Stimulated activated CD4-positive, alpha-beta T cell treated with anti-CD3 and anti-CD28 coated beads, Interleukin-15, amount 100 ng/mL, for 24 hours (primary cell): Measurements from ENCODE around the gene ESPNL.
"Not testable (repeated sequence)": the region's sequence is repeated elsewhere in the genome, so short reads cannot be mapped to it uniquely, and the experiment has no call there.

Experiments
- DNase-seq: peaks from one replicate; pipeline ENCODE4 v3.0.0-alpha.2; 2020

Gene ESPNL

DNA sequence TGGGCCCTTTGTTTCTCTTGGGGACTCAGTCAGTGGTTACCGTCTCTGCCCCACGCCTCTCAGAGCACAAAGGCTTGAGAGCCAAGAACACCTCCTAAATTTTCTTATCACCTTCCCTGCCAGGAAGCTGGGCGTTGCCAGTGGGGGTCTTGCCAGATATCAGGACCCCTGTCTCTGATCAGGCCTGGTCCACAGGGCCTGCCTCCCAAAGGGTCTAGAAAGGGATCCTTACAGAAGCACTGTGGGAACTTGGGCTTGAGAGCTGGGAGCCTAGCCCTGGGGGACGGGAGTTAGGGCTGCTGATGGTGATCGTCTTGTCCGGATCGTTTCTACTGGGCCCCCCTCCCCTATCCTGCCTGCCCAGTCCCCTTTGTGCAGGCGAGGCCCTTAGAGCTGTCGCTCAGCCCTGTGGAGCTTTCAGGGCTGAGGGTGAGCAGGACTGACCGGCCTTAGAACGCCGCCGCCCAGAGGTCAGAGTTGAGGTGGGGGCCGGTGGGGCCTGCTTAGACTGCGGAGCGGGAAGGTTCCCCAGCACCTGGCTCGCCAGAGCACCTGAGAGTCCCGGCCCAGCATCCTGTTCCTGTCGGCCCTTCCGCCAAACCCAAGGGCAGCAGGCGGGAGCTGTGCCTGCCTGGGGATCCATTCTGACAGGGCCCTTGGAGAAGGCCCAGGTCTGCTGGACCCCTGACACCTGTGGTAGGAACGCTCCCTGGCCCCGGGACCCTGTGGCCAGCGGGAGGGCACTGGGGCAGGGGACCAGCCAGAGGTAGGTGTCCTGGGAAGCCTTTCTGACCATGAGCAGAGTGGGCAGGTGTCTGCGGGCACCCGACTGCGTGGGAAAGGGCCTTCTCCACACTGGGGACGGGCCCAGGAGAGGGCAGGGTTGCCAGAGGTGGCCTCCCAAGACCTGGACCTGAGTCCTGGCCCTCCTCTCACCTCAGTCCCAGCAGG is 956 bp downstream of the ESPNL start:
- DNase-seq: no peak

DNA sequence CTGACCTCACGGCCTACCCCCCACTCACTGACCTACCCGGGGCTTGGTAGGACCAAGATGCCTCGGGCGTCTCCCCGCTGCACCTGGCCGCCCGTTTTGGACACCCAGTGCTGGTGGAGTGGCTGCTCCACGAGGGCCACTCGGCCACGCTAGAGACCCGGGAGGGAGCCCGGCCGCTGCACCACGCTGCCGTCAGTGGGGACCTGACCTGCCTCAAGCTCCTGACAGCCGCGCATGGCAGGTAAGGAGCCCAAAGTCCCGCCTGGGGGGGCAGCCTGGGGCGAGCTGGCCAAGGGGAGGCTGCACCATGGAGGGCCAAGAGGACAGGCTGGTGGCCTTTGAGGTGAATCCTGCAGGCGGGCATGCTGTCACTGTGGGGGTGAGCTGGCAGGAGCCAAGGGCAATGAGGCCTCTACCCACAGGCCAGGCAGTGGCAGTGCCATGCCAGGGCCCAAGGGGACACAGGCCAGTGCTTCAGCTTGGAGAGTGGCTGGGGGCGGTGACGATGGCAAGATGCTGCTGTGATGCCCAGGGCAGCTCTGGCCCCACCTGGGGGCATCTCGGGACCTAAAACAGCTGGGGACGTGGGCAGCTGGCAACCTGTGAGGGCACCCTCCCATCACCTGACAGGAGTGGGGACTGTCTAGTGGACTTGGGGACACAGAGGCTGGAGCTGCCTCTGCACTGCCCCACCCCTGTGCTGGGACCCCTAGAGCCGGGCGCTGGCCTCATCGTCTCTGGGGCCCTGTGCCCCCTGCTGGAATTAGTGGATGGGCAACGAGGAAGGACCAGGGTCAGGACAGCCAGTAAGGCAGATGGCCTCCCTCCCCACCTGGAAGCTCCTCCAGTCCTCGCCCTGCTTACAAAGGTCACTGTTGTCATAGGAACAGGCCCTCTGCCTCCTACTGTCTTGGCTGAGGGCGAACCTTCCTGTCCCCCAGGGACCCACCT is 2.0 kb downstream of the ESPNL start:
- no peak for DNase-seq

DNA sequence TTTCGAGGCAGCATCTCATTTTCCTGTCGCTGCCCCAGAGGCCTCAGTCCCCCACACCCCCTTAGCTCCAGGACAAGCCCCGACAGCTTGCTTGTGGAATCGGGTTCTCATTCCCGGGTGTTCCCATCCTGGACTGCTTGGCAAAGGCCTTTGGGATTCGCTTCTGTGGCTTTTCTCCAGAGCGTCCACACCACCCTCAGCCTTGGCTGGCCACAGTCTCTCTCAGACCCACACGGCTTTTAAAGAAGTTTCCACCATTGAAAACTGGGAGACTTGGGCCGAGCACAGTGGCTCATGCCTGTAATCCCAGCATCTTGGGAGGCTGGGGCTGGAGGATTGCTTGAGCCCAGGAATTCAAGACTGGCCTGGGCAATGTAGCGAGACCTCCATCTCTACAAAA is 2.7 kb downstream of the ESPNL start:
- no peak for DNase-seq

DNA sequence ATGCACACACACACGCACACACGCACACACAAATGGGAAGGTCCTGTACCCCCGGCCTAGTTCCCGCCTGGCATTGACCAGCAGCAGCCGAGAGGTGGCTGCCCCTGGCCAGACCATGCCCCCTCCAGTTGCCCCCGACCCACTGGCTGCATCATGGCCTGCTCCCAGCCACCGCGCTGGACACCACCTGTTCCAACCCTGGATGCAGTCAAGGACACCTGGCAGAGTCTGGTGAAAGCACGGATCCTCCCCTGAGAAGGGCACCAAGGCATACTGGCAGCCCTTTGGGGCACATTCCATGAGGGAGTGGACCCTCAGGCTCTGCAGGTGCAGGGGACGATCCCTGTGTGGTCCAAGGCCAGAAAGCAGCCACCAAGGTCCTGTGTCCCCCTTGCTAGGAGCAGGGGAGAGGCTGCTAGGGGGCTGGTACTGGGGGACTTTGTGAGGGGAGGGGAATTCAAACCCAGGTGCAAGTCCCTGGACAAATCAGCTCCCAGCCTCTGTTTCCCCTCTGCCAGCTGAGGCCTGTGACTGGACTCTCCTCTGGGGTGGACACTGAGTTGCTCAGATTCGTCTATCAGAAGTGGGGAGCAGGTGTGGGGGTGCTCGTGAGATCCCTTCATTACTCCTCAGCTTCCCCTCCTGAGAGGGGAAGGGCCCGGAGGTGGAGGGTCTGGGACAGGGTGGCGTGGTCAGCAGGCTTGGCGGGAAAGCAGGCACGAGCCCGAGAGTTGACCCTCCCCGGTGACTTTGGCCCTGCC is 3.5 kb downstream of the ESPNL start:
- no peak for DNase-seq

DNA sequence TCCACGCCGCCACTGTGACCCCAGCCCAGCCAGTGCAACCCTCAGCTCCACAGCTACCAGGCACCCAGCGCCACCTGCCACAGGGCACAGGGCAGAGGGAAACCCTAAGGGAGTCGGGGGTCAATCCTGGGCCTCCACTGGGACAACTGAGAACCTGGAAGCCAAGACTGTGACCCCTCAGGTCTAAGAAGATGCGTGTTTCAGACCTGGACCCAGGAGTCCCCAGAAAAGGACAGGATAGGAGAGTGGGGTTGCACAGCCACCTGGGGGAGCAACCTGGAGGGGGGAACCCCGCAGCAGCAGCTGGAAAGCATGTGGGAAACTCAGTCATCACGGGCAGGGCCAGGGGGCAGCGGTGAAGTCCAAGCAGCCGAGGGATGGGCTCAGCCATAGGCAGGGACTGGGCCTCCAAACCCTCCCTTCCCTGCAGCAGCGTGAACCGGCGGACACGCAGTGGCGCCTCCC is 4.1 kb downstream of the ESPNL start:
- no peak for DNase-seq

DNA sequence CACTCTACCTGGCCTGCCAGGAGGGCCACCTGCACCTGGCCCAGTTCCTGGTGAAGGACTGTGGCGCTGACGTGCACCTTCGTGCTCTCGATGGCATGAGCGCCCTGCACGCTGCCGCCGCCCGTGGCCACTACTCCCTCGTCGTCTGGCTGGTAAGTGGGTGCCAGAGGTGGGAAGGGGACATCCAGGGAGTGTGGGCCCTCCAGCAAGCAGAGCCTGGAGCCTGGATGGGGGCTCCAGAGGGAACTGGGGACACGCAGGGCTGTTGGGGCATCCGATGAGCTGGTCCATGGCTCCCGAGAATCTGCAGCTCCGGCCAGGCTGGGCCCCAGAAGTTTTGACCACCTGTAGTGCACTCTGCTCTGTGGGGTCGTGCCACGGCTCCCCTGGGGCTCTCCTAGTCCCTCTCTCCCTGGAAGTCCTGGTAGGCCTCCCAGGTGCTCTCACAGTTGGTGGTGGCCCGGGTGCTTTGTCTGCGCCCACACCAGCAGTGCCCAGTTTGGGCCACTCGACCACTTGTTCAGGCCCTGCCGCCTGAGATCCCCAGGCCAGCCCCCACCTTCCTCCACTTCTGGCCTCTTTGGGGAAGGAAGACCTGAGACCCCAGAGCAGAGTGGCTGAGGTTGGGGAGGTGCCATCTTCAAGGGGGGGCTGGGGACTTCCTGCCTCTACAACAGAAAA is 4.7 kb downstream of the ESPNL start:
- peak; percentile 0 for DNase-seq

DNA sequence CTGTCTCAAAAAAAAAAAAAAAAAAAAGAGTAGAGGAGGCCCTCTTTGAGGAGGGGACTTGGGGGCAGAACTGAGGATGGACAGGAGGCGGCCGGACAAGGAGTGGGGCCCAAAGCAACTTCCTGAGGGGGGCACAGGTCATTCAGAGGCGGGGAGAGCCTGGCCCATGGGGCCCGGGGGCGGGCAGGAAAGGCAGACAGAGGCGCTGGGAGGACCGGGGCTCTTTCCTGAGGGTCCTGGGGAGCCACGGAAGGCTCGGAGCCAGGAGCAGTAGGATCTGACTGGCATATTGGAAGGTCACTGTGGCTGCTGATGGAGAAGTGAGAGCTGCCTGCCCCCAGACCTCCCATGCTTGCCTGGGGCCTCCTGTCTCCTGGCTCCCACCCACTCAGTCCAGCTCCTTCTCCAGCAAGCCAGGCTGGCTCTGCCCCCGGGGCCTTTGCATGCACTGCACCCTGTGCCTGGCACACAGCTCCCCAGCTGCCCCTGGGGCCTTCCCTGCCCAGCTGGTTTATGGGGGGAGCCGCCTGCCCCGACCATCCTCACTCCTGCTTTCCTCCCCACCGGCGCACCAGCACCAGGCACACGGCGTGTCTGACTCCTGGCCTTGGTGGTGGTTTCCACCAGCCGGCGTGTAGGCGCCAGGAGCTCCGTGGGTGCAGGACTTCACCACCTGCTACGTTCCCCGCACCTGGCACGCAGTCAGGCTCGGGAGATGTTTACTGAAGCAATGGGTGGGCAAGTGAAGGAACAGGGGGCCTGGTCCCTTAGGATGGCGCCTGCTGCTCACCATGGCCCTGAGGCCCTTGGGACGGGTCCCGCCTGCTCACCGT is 5.6 kb downstream of the ESPNL start:
- DNase-seq: no peak

DNA sequence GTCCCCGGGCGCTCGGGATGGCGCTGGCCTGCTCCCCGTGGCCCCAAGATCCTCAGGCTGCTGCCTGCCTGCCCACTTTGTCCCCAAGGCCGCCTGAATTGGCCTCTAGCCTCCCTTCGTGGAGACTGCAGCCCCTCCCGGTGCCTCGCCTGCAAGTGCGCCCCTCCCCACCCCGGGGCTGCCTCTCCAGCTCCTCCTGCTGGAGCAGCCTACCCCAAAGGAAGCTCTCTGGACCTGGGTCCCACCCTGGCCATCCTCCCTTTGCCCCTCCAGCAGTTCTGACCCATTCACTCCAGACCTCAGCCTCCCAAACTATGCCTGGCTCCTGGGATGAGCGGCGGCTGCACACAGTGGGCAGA is 6.2 kb downstream of the ESPNL start:
- no peak for DNase-seq

DNA sequence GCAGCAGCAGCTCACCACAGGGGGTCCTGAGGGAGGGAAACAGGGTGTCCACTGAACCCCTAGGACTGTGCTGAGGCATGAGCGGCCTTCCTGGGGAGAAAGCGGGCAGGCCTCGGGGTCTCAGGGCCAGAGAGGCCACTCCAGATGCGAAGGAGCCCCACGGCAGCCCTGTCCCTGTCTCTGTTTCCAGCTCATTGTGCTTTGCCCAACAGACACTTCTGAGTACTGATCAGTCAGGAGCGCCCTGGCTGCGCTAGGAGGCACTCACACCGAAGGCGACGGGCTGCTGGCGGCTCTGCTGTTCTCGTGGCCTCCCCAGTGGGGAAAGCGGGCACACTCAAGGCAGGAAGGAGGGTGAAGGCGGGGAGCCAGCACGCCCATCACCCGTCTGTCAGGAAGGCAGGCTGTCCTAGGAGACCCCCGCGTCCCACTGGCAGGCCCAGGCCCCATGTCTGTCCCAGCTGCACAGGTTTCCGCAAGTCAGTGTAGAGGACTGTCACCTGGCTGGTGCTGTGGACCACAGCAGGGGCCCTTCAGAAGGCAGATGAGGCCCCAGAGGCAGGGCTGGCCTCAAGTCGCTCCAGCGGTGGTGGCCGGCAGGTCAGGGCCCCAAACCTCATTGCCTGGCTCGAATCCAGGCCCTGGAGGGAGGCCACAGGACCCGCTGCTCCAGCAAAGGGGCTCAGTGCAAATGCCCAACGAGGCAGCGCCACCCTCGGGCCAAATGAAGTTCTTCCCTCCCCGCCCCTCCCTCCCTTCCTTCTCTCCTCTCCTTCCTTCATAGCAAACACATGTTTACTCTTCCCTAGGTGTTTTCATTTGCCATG is 6.8 kb downstream of the ESPNL start:
- DNase-seq: no peak

DNA sequence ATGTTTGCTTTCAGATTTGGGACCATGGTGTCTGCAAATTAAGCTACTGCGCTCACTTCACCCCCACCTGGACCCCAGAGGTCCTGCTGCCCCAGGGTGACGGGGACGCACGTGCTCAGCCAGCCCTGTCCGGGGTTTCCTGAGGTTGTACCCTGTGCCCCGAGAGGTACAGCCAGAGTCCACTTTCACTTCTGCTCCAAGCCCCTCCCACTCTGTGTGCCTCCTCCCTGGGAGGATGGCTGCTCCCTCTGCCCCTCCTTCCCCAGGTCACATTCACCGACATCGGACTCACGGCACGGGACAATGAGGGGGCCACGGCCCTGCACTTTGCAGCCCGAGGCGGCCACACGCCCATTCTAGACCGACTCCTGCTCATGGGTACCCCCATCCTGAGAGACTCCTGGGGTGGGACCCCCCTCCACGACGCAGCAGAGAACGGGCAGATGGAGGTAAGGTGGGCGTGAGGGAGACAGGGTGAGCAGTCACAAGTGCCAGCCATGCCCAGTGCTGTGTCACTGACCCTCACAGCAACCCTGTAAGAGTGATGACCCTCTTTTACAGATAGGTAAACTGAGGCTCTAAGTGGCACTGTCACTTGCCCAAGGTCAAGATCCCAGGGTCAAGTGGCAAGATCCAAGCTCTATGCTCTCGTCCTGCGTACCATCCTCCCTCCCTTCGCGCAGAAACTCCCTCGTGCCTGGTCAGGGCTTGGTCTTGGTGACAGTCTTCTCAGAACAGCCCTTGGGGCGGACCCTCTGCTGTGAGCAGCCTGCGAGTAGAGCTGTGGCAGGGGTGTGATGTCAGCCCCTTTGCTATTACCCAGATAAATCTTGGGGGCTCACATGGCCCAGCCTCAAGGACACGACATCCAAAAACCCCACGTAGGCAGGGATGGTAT is 7.6 kb downstream of the ESPNL start:
- DNase-seq: no peak

DNA sequence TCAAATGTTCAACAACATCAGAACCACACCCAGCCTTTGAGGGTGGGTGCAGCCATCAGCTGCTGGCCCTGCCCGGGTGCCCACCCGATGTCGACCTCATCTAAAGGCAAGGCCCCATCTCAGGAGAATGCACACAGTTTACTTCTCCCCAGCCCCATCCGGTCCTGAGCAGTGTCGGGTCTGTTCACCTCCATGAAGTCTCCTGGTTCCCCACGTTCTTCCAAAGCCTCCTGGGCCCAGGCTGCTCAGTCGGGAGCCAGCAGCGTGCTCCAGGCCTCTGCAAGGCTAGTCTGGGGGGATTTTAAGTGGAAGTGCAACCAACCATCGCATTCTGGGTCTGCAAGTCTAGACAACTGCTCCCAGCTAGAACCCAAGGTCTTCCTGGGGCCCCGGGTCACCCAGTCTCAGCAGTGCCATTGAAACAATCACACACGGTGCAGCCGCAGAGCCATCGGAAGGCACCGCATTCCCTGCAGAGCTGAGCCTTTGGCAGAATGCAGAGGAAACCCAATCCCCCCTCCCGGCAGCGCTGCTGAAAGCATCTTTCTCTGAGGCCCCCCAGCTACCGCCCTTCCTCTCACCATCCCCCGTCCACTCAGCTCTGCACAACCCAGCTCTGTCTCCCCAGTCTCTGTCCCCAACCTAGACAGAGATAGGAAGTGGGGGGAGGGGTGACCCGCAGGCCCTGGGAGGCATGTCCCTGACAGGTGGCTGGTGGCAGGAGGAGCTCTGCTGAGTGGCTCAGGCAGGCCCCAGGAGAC is 8.5 kb downstream of the ESPNL start:
- no peak for DNase-seq

DNA sequence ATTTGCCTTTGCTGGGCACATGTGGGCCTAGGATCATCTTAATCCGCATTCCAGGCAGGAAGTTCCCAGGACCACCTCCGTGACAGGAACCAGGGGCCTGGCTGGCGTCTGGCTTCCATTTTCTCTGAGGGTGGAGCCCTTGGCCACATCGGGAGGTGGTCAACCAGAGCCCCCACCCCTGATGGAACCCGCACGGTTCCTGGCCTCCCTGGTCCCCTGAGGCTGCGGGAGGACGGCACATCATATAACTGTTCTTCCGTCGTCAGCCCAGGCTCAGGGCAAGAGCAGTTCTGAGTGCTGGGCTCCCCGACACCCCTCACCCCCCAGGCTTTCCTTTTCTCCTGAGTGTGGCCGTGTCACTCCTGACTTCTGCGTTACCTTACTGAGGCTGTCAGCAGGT is 13.5 kb downstream of the ESPNL start:
- DNase-seq: no peak

DNA sequence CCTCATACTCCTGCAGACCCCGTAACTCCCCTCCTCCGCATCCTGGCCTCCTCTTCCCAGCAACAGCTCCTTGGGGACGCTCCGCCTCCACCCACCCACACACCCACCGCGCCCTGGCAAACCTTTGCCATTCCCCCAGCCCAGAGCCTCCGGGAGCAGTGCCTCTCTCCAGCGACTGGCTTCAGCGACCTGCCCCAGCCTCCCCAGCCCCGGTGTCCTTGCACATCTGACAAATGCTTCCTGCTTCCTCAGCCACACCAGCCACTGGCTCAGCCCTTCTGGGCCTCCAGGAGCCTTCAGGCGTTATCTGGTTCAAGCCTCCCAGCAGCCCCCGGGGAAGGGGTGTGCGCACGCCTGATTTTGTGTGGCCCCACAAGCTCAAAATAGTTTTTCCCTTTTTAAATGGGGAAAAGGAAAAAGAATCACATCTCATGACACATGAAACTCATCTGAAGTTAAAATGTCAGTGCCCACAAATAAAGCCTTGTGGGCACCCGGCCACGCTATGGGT is 14.2 kb downstream of the ESPNL start:
- no peak for DNase-seq

DNA sequence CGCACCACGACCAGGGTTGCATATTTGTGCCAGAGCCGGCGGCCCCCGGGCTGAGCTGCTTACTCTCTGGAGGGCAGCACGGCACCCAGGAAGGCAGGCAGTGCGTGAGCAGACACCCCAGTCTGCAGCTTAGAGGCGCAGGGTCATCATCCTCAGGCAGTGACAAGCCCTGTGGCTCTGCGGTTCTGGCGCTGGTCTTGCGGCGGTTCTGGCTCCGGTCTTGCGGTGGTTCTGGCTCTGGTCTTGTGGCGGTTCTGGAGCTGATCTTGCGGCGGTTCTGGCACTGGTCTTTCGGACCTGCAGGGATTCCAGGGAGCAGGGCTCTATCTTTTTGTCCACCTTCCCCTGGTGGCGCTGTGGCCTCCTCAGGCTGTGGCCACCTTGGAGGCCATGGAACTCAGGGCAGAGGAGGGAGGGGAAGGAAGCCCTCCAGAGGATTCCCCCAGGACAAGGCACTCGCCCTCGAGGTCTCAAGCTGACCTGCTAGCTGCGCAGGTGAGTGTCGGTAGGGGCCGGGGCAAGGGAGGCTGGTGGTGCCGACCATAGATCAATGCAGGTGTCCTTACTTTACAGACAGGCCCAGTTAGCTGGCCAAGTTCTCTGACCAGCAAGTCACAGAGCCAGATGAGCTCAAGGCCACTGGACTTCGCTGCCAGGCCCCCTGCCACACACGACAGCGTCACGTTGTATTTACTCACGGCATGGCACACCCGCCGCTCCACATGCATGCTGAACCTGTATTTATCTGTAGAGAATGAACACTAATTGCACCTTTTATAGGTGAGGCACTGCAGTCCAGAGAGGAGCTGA is 14.9 kb downstream of the ESPNL start:
- no peak for DNase-seq

DNA sequence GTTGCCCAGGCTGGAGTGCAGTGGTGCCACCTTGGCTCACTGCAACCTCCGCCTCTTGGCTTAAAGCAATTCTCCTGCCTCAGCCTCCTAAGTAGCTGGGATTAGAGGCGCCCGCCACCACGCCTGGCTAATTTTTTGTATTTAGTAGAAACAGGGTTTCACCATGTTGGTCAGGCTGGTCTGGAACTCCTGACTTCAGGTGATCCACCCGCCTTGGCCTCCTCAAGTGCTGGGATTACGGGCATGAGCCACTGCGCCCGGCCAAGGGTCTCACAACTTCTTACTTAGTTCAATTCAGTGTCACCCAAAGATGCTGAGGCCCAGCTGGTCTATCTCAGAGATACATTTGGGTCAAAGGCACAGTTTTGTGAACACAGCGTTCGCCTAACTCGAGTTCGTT is 15.6 kb downstream of the ESPNL start:
- not testable (repeated sequence) for DNase-seq

DNA sequence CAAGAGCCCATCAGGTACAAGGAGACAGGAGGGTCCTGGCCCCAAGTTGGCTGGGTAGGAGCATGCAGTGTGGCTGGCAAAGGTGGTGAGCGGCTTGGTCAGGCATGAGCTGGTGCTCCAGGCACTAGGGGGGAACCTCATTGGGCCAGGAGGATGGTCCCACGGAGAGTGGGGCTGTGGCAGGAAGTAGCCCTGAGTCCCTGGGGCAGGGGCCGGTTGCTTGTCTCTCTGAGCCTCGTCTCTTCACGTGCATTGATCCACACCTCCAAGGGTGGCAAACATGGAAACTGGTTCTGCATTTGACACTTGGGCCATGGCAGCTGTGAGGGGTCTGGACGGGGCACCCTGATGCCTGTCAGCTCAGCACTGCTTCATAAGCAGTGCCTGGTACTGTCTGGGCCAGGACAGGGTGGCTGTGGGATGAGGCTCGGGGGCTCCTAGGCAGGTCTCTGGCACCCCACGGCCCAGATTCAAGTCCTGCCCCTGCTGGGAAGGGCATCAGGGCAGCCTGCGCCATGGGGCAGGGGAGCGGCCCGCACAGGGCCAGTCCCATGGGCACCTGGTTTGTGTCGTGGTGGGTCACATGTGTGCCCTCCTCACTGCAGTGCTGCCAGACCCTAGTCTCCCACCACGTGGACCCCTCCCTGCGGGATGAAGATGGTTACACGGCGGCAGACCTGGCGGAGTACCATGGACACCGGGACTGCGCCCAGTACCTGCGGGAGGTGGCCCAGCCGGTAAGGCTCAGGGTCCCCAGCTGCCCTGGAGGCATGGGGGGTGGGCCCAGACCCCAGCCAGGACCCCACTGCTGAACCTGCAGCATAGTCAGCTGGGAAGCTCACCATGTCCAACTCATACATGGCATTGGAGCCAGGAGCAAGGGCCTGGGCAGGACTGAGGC is 16.4 kb downstream of the ESPNL start:
- no peak for DNase-seq
